ENCODE measurements around the gene CCDC192.
"Not testable (repeated sequence)": the region's sequence is repeated elsewhere in the genome, so short reads cannot be mapped to it uniquely, and the experiment has no call there.

The CCDC192 gene, protein sequence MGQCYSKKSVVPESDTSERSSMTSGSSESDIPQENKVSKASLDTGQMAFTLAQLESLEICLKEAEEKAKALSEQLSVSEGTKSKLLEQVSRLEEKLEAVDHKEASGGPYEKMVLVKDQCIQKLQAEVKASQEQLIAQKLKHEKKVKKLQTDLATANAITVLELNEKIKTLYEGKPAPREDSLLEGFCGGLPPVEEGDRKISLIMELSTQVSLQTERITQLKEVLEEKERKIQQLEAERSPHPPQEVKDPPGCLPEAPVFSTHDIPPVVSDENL

DNA sequence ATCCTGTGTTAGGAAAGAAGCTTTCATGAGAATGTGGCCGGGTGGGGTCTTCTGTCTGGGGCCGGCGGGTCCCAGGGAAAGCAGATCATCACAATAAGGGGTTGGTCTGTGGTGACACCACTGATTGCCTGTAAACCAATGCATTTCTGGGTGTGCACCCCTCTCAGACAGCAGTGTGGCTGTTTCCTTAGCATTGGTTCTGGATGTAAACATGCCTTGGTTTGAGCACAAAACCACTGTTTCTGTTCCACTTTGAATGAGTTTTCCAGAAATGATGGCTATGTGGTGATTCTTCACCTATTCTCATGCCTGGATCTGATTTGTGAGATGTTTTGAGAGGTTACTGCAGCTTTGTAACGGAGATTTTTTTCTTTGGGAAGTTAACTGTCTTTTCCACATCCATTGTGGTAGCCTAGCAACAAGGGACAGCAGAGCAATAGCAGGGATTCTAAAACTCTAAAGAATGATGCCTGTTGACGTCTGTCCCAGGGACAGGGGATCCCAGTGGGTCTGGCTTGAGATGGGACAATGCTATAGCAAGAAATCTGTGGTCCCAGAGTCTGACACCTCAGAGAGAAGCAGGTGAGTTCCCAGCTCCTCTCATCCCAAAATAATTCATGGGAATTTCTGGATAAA is at the start of gene CCDC192:
CCDC192 (plus strand) TSS at position 466 of the 636 bp plus-strand sequence; CDS start at position 521, 55 bp downstream.
- DNase-seq (ENCODE audit: insufficient read length, low spot score) (no peak), FAIRE-seq (no peak)

DNA sequence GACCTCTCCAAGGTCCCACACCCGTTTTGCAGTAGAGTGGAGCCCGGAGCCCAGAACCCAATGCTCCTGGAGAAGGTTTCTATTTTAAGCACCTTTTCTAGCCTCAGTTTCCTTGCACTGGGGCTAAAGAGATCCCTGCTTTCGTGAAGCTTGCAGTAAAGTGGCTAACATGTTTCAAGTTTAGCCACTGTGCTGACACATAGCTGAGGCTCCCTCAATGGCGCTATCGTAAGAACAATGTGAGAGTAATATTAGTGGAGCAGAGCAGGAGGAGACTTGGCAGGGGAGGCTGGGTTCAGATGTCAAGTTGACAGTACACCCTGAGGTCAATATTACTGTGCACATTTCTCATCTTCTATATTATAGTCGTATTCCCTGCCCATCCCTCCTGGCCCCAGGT is 46.4 kb upstream of the CCDC192 start:
- no peak for FAIRE-seq
- no peak for DNase-seq (ENCODE audit: insufficient read length, low spot score)

DNA sequence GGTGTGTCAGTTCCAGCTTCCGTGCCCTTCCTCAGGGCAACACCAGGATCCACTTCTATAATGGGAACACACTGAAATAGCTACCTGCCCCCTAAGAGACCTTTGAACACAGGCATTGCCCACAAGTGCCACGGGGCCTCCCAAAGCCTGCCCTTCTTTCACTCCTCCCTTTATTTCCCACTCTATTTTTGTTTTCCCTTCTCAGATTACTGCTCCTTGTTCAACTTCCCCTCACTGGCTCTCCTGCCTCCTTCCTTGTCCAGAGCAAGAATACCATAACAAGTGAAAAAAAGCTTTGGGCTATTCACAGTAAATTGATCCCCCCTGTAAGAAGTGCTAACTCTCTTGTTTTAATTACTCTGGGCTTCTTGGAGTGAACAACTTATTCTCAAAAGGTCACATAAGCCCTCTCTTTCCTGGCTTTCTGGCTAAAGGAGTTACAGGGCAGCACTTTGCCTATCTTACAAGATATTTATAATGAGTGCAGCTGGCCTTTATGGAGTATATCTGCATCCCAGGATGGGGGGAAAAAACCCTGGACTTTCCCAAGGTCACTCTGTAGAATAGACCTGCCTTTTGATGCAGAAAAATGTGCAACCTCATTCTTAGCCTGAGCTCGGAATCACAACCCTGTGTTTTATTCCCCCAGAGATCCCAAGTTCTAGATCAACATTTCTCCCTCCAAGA is 43.0 kb upstream of the CCDC192 start:
- FAIRE-seq (no peak), DNase-seq (ENCODE audit: insufficient read length, low spot score) (no peak)

DNA sequence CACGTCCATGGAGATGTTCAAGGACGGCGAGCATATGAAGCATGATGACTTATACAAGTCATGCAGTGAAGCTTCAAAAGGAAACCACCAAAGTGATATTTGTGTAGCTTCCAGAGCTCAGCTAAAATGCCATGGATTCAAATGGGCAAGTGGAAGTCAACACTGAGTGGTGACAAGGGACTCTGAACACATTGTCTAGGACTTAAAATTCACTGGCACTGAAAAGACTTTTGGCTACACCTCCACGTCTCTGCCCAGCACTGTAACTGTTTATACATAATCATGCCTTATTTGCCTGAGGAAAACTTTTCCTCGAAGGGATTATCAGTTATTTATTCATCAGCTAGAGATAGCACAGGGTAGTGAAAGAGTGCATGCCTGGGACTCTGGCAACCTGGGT is 39.1 kb upstream of the CCDC192 start:
- DNase-seq (ENCODE audit: insufficient read length, low spot score) = no peak
- no peak for FAIRE-seq

DNA sequence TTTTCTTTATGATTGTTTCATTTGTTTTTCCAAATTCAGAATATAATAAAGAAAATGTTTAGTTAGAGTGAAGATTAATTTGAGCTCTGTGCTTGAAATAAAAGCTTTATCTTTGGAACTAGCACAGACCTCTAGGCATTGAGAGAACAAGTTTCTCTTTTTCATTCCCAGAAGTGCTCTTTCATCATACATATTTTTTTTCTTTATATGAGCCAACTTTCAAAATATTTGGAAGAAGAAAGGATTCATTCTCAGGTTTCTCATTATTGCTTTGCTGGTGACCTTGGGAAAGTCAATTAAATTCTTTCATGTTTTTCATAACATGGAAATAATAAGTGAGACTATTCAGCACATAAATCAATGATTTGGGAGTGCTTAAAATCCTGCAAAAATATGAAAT is 37.5 kb upstream of the CCDC192 start:
- DNase-seq (ENCODE audit: insufficient read length, low spot score) = no peak
- no peak for FAIRE-seq

DNA sequence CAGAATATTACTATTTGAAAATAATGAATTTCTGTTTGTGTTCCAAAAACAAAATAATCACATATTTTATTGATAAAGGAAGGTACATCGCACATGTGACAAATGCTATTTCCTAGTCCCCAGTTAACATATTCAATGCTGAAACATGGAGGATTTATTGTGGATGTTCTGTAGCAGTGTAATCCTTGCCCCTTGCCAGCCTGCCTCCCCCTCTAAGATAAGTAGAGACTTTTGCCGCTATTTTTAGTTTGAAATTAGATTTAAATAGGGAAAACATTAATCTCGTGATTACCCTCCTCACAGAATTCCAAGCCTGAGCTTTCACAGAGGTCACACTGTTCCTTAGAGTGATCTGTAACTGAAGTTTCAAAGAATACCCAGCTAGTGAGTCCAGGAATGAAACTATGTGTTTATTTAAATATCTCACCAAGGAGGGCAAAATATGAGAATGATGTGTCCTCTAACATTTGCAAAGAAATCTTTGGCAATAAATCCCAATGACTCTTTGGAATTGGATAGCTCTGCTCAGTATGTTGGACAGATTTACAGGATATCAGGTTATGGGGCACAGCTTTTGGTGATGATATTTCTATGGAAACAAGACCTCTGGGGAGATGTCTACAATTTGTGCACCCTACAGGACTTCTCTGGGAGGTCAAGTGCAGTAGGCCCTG is 37.0 kb upstream of the CCDC192 start:
- no peak for DNase-seq (ENCODE audit: insufficient read length, low spot score)
- FAIRE-seq = no peak

DNA sequence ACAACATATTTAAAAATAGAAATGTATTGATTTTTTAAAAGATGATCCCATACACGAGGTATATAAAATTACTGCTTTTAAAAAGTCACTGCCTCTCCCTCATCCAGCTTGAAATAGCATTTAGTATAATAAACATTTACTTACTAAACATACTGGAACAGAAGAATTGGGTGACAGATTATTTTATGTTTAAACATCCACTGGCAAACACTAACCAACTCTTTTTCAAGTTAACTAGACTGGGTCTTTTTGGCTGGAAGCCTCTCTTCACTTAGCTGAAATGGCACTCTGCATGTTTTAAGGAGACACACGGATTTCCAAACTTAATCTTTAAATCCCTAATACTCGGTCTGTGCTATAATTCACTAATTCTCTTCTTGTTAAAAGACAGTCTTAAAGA is 35.3 kb upstream of the CCDC192 start:
- DNase-seq (ENCODE audit: insufficient read length, low spot score) (no peak), FAIRE-seq (no peak)

DNA sequence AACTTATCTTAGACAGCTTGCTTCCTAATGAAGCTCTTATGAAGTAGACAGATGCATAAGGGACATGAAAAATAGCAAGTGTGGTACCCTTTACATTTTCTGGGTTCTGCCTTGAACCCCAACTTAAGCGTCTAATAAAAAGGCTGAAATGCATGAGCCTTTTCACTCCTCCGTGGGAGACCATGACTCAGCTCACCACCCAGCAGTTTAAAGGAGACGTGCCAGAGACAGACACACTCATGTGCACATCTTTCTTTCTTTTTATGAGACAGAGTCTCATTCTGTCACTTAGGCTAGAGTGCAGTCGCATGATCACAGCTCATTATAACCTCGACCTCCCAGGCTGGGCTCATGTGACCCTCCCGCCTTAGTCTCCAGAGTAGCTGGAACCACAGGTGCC is 32.0 kb upstream of the CCDC192 start:
- DNase-seq (ENCODE audit: insufficient read length, low spot score) = no peak
- no peak for FAIRE-seq

DNA sequence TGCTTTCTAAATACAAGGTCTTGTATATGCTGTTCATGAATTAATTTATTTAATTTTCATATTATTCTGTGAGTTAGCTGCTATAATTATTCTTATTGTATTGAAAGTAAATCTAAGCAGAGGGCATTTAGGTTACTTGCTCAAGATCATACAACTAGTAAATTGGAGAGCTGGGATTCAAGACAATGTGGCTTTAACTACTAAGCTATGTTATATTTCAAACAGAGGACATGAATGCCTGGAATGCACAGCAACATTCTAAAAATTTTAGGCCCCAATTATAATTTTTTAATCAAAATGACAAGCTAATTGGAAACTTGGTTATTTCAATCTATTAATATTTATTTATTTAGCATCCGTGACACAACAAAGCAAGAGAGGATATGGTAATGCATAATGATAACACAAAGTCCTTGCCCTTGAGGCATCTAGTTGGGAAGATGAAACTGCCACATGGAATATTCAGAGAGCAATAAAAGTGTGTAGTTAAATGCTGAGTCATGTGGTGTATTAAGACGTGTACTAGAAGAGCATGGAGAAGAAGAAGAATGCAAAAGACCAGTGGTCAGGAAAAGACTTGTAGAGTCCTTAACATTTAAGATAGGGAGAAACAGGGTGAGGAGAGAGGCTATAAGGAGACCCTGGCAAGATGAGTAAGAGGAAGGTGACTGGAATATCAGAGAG is 29.9 kb upstream of the CCDC192 start:
- FAIRE-seq = no peak
- DNase-seq (ENCODE audit: insufficient read length, low spot score) = no peak

DNA sequence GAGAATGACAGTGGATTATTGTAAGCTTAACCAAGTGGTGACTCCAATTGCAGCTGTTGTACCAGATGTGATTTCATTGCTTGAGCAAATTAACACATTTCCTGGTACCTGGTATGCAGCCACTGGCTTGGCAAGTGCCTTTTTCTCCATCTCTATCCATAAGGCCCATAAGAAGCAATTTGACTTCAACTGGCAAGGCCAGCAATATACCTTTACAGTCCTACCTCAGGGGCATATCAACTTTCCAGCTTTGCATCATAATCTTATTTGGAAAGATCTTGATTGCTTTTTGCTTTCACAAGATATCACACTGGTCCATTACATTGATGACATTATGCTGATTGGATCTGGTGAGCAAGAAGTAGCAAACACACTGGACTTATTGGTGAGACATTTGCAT is 26.2 kb upstream of the CCDC192 start:
- not testable (repeated sequence) for DNase-seq (ENCODE audit: insufficient read length, low spot score); FAIRE-seq

DNA sequence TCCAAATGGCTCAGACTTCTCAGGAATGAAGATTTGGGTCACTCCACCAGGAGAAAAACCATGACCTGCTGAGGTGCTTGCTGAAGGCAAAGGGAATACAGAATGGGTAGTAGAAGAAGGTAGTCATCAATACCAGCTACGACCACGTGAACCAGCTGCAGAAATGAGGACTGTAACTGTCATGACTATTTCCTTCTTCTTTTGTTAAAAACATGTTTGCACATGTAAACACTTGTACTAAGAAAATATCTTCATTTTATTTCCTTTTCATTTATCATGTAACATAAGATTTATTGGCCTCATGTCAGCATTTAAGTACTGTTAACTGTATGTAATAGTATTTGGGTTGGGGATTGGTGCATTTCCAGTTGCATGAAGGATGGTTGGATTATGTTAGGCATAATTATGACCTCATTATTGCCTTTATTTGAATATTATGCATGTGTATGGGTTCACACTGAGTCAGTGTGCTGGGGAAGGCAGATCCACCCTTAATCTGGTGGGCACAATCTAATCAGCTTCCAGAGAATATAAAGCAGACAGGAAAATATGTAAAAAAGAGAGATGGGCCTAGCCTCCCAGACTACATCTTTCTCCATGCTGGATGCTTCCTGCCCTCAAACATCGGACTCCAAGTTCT is 23.4 kb upstream of the CCDC192 start:
- DNase-seq (ENCODE audit: insufficient read length, low spot score); FAIRE-seq: not testable (repeated sequence)

DNA sequence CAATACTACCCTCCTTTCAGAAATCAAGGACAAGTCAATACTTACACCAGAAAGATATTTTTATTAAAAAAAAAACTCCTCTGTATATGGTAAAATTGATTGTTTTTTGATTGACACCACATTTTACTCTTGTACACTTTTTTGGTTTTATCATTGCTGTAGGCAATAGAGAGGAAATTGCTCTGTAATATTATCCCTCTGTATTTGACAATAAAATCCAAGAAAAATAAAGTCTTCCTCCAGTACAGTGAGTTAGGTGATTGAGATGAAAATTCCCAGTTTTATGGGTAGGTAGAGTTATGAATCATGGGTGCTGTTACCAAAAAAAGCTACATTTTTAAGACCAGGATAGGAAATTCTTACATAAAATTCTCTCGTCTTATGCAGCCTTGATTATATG is 22.6 kb upstream of the CCDC192 start:
- no peak for DNase-seq (ENCODE audit: insufficient read length, low spot score)
- FAIRE-seq = no peak

DNA sequence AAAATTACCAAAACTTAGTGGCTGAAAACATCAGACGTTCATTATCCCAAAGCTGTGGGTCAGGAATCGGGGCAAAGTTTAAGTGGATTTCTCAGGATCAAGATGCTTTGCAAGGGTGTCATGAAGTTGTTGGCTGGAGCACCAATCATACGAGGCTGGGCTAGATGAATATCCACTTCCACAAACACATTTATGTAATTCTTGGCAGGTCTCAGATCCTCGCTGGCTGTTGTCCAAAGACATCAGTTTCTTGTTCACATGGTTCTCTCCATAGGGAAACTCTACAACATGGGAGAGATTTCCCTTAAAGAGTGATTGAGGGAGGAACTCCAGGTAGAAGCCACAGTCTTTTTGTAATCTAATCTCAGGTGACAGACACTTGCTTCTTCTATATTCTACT is 20.2 kb upstream of the CCDC192 start:
- DNase-seq (ENCODE audit: insufficient read length, low spot score) (no peak), FAIRE-seq (no peak)

DNA sequence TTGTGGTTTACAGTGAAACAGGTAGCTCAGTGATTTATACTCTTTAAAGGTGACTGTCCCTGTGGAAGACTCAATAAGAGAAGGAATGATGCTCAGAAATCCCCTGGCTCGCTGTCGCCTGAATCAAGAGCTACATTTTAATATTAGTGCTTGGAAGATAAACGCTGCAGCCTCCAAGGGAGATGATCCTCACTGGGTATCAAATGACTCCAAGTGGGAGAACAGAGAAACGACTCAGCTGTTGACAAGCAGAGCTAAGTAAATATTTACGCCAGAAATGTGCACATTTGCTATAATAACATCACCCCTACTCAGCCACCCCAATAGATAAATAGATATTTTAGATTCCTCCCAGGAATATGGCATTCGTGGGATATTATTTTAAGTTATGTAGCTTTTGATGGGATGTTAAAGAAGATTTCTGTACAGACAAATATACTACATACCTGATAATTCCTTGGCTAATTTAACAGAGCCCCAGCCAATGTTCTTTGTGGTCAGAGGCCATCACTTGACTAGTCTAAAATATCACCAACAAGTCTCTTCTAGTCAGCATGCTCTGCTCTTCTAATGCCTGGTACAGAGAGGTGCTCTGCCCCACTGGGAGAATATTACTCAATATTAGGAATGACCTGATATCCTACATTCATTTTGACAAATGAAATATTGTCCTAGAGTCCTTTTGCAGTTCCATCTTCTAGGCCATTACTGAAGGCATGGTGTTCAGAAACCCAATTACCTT is 18.3 kb upstream of the CCDC192 start:
- DNase-seq (ENCODE audit: insufficient read length, low spot score) (no peak), FAIRE-seq (no peak)

DNA sequence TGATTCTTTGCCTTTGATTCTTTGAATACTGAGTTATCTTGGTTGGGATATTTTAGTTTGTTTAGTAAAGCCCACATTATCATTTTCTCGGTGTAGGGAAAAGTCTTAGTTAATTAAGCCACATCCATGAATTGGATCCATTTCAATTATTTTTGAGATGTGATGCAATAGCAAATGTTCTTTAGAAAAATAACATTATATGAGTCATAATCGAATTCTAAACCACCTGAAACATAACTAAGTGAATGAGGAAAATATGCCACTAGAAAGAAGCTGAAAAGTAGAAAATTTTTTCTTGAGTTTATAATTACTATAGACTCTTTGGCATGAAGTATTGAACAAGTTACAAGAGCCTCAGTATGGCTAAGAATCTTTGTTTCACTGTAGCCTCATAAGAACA is 17.5 kb upstream of the CCDC192 start:
- no peak for FAIRE-seq
- no peak for DNase-seq (ENCODE audit: insufficient read length, low spot score)

DNA sequence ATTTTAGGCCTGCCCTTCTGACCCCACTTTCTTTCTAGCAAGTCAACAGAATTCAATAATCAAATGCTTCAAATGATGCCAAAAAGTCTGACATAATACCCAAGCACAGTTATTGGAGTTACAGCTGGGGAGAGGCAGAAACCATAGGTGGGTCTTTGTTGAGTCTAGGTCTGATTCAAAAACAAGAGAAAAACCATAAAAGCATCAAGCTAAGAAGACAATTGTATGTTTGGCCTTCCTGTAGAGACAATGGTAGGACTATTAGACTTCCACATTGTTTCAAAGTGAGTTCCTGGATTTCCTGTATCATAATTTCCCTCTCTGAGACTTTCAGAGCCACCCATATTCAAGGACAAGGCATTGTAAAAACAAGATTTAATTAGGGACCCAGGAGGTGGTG is 16.8 kb upstream of the CCDC192 start:
- no peak for FAIRE-seq
- no peak for DNase-seq (ENCODE audit: insufficient read length, low spot score)

DNA sequence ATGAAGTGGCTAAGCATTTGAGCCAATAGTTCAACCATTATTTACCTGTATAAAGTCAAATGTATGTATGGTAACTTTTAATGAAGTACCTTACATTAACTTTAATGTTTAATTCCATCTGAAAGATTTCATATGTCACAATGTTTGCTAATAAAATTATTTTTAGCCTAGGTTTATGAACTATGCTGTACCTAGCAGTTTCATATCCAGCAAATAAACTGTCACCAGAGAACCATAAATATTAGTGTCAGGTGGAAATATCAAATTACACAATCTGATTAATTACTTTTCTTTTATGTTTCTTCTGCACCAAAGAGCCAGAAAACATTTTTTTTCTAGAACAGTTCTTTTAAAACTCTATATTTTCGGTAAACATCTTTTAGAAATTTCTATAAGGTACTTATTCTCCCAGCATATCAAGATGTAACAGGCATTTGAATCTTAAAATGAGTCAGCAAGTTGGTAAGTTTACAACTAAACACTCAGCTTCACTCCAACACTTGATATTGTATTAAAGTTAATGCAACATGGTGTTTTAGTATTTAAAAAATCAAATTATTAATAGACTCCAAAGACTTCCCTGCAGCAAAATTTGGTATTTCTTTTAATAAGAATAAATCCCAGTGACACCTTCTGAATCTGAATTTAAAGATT is 8.5 kb upstream of the CCDC192 start:
- DNase-seq (ENCODE audit: insufficient read length, low spot score) (no peak), FAIRE-seq (no peak)

DNA sequence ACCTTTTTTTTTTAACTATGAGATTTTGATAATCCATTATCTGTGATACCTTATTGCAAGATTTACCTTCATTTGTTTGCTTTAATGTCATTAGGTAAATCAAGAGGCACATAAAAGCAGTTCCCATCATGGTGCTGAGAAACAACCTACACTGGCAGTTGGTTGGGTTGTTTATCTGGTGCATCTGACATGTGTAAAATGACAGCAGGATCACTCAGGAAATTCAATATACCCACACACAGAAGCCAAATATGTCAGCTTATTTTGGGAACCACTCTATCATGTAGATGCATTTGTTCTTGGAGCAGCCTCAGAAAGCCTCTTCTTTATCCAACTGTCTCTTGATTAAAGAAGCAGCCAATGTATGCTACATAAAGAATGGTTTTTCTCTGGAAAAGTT is 7.8 kb upstream of the CCDC192 start:
- FAIRE-seq (no peak), DNase-seq (ENCODE audit: insufficient read length, low spot score) (no peak)

DNA sequence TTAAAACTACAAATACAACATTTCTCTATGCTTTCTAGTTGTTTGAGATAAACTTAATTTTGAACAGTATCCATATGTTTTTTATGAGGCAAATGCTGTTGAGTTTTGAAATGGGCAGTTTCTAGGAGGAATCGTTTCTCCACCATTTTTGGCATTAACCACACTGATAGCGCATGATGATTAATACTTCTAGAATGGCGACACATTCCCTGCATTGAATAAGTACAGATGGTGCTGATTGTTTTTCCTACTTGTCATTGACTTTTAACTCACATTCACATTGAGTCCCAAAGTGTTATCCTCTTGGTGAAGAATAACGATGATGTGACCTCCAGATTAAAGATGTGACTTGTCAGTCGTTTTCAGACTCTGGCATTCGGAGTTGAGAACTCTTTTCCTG is 6.5 kb upstream of the CCDC192 start:
- FAIRE-seq = no peak
- no peak for DNase-seq (ENCODE audit: insufficient read length, low spot score)
